Gastrocnemius medialis (tissue), 4 donors: ENCODE data around the gene CMC2.

Experiments used
- CTCF ChIP-seq, 5 experiments: fragments of 450-650 bp in 3 of 5; fragments of 200-600 bp in 2 of 5; sonication (generic) in 2 of 5; IDR thresholded peaks in 4 of 5; conservative IDR thresholded peaks in 1 of 5; 1 replicate in 4 of 5; 2 replicates in 1 of 5; pipeline ENCODE4 v1.5.1; 2016 to 2019; ENCODE audit warnings: antibody characterized with exemption in 5 of 5, mild to moderate bottlenecking in 3 of 5, moderate library complexity in 3 of 5
- POLR2A ChIP-seq, 2 donors: fragments of 450-650 bp; IDR thresholded peaks; one replicate each; pipeline ENCODE4 v1.6.1; 2017; ENCODE audit warnings: antibody characterized with exemption in 2 of 2, mild to moderate bottlenecking in 2 of 2, moderate library complexity in 2 of 2

GRCh38 chr16:80973991-80974390, 32.7 kb downstream of the CMC2 start:
- TF ChIP-seq CTCF (IDR thresholded peaks at IDR 0.05 in 4 of 5, conservative IDR thresholded peaks at IDR 0.05 in 1 of 5) = no peak
- TF ChIP-seq POLR2A (IDR thresholded peaks at IDR 0.05) = no peak
